HG02678 (cell line): ENCODE results near the gene FERMT1.
"Not testable (repeated sequence)": the region's sequence is repeated elsewhere in the genome, so short reads cannot be mapped to it uniquely, and the experiment has no call there.

ENCODE experiments used
- ATAC-seq: cut with Tn5 transposase; IDR thresholded peaks from one replicate; pipeline ENCODE4 v1.9.1; 2021; ENCODE audit warnings: mild to moderate bottlenecking, moderate library complexity; ENCODE audit not compliant: unreplicated experiment

Gene FERMT1

DNA sequence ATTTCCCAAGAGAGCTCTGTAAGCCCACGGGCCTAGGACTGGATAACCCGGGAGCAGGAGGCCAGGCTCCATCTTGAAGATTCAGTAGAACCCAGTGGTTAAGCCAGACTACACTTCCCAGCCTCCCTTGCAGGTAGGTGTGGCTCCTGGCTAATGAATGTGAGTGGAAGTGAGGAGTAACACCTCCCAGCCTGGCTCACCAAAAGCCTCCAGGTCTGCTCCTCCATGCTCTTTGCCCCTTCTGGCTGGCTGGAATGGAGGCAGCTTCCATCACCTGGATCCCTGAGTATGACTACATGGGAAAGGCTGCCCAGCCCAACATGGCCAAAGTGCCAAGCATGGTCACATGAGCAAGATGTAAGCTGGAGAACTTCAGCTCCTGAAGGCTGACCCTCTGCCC is 78.7 kb downstream of the FERMT1 start:
- no peak for ATAC-seq

- ATAC-seq = no peak
Observed at GRCh38 chr20:6041808-6042265, 81.0 kb downstream of the FERMT1 start.

GRCh38 chr20:6040958-6041807 is 81.6 kb downstream of the FERMT1 start:
- ATAC-seq = no peak

DNA sequence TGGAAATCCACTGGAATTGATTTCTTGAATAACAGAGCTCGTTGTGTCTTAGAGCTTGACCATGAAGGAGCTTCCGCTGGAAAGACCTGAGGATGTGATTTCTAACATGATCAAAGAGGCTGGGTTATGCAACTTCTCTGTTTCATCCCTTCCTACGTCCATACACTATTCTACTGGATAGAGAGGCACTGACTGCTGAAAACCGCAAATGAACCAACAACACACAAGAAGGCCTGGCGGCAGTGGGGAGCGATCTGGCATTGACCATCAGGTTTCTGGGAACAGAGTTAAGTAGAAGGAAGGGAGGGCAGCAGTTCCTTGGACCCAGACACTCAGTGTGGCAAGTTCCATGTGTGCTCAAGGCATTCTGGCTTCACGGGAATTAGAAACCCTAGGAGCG is 82.3 kb downstream of the FERMT1 start:
- ATAC-seq = no peak

GRCh38 chr20:6039766-6040165 is 83.1 kb downstream of the FERMT1 start:
- no peak for ATAC-seq

GRCh38 chr20:6038256-6038655 is 84.6 kb downstream of the FERMT1 start:
- no peak for ATAC-seq

DNA sequence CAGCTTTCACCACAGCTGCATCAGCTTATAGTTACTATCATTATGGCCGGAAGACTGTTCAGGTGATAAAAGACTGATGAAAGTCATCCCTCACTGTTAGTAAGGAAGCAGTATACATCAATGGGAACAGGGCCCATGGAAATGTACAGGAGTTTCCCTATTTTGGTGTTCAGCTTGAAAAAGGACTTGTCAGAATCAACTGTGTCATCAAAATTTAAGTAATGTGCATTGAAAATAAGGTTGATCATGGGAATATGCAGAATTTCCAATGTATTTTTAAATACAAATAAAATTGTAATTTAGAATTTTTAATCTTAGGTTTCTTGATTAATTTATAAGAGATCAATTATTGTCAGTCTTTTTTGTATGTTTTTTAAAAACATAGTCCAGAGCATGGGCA is 85.7 kb downstream of the FERMT1 start:
- no peak for ATAC-seq

DNA sequence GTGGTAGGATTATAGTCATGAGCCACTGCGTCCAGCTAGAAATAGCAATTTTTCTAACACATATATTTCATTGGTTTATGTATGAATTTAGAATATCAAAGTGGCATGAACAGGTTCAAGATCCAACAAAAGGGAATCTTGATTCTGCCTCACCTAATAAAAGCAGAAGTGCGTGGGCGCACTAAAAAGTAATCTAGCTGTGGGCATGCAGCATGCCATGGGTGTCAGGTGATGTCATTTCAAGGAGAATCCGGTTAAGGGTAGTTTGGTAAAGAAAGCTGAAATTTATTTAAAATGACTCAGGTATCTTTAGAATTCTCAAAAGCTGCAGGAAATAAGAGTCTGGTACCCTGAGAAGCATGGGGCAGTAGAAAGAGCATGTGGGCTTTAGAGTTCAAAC is 86.6 kb downstream of the FERMT1 start:
- no peak for ATAC-seq

GRCh38 chr20:6034134-6034969 is 88.5 kb downstream of the FERMT1 start:
- no peak for ATAC-seq

DNA sequence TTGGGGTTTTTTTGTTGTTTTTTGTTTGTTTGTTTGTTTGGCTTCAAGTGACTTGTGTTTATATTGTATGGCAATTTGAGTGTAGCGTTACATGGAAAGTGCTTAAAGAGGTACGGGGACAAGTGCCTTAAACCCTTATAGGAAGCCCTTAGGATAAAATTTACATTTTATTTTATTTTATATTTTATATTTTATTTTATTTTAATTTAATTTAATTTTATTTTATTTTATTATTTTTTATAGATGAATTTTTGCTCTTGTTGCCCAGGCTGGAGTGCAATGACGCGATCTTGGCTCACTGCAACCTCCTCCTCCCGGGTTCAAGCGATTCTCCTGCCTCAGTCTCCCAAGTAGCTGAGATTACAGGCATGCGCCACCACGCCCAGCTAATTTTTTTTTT is 89.9 kb downstream of the FERMT1 start:
- not testable (repeated sequence) for ATAC-seq

DNA sequence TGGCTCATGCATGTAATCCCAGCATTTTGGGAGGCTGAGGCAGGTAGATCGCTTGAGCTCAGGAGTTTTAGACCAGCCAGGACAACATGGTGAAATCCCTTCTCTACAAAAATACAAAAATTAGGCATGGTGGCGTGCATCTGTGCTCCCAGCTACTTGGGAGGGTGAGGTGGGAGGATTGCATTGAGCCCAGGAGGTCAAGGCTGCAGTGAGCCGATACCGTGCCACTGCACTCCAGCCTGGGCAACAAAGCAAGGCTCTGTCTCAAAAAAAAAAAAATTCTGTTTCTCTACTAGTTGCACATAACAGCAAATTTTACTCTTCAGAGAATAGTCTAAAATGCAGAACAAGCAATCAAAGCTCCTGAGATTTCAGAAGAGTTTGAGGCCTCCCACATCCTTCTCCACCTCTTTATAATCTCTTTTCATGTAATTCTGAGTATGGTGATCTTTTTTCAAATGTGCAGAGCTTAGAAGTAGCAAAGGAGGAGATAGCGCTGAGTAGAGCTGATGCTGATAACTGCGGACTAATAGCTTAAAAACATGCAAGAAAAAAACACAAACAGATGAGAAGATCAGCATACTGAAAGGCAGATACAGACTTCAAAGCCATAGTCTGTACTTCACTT is 92.3 kb downstream of the FERMT1 start:
- no peak for ATAC-seq

- ATAC-seq = no peak
Observed at GRCh38 chr20:6029538-6029937, 93.3 kb downstream of the FERMT1 start.

DNA sequence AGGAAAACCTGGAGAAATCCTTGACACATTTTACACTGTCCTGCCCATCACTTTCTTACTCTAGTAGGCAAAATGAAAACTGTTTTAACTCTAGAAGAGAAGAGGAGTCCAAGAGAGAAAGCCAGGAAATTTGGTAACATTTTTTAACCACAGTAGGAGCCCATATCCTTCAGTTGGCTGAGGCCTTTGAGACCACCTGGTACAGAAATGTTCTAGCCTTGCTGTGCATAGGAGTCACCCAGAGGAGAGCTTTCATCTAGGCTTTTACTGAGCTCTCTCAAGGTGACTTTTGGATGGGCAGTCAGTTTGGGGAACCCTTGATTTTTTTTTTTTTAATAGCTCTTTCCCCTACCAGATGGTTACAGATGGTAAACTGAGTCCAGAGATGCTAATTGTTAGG is 94.0 kb downstream of the FERMT1 start:
- no peak for ATAC-seq

- no peak for ATAC-seq
Observed at GRCh38 chr20:6026051-6026450, 96.8 kb downstream of the FERMT1 start.
